ENCODE measurements around the gene DRP2. TPM values are rescaled to one million over a fixed set of nuclear protein-coding genes. Genes with fewer than 3 reads are reported as not detected.
A peak's percentile ranks its signal among the peaks of the same experiment; 100 is the strongest.
"Not testable (repeated sequence)": the region's sequence is repeated elsewhere in the genome, so short reads cannot be mapped to it uniquely, and the experiment has no call there.

The DRP2 gene
- total and polyA plus RNA-seq, 4 experiments from 2014 or later, result 0.08 to 0.13 TPM; not detected in 2

DNA sequence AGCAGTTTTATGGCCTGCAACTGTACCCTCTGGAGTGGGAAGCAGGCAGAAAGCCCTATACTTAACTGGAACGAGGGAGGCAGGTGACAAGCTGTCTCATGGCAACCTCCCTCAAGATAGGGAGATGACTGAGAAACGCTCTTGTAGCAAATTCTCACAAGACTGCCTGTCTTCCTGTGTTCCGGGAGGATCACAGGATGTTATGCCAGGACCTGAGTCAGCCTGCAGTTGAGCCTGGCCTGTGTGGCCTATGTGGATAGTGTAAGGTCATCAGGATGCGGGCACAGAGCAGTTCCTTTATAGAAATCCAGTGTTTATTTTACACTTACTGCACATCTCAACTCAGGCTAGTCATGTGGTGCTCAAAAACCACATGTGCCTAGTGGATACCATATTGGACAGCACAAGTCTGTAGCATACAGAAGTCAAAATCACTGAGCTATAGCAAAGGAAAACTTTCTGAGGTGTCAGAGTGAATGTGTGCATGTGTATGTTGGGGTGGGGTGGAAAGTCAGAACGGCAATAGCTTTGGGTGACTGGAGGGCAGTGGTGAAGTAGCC is 46.4 kb downstream of the DRP2 start:
- ChIA-PET CTCF (ENCODE audit: partially characterized antibody) (no interaction called here), POLR2A (ENCODE audit: partially characterized antibody) (no interaction called here)
- no peak overlapping the region for H3K27ac Mint-ChIP-seq
- Histone ChIP-seq H3K27ac (ENCODE audit: low read depth, low read length) (no peak overlapping the region), H3K4me1 (ENCODE audit: insufficient read depth, low read length) (no peaks in the 10 kb centered on the region), H3K9me3 (ENCODE audit: control insufficient read depth in 1 of 2, low read length in 2 of 2) (no peaks in the 10 kb centered on the region), H3K4me3 (ENCODE audit: low read length in 2 of 2) (no peak overlapping the region), H3K36me3 (ENCODE audit: insufficient read depth, low read length) (no peaks in the 10 kb centered on the region), H3K27me3 (ENCODE audit: insufficient read depth, low read length) (no peaks in the 10 kb centered on the region)
- peaks cover 0 to 2% (median 0%) of the 10 kb centered on the region in 8 donors for H3K9me3 Mint-ChIP-seq
- intact Hi-C loops (cut with micrococcal nuclease), result no loop called here
- H3K27me3 Mint-ChIP-seq, result no peaks in the 10 kb centered on the region
- no peaks in the 10 kb centered on the region for H3K4me1 Mint-ChIP-seq
- H3K4me3 Mint-ChIP-seq, result no peak overlapping the region
- H3K36me3 Mint-ChIP-seq, result no peaks in the 10 kb centered on the region
- no peak for DNase-seq

DNA sequence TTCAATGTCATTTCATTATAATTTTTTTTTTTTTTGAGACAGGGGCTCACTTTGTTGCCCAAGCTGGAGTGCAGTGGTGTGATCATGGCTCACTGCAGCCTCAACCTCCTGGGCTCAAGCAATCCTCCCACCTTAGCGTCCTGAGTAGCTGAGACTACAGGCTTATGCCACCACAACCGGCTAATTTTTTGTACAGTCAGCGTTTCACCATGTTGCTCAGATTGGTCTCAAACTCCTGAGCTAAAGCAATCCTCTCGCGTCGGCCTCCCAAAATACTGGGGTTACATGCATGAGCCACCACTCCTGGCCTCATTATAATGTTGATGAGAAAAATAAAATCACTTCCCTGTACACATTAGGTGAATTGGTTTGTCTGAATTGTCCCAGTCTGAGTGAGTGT is 54.6 kb downstream of the DRP2 start:
- Mint-ChIP-seq H3K9me3 (no peaks in the 10 kb centered on the region), H3K27ac (no peak overlapping the region), H3K36me3 (no peaks in the 10 kb centered on the region), H3K4me1 (no peaks in the 10 kb centered on the region), H3K4me3 (no peak overlapping the region), H3K27me3 (no peaks in the 10 kb centered on the region)
- no peak for DNase-seq
- Histone ChIP-seq H3K27me3 (ENCODE audit: insufficient read depth, low read length) (no peaks in the 10 kb centered on the region), H3K27ac (ENCODE audit: low read depth, low read length) (no peak overlapping the region), H3K36me3 (ENCODE audit: insufficient read depth, low read length) (no peaks in the 10 kb centered on the region), H3K4me3 (ENCODE audit: low read length in 2 of 2) (no peak overlapping the region), H3K4me1 (ENCODE audit: insufficient read depth, low read length) (no peaks in the 10 kb centered on the region), H3K9me3 (ENCODE audit: control insufficient read depth in 1 of 2, low read length in 2 of 2) (no peaks in the 10 kb centered on the region)
- intact Hi-C loops (cut with micrococcal nuclease), result no loop called here
- CTCF ChIA-PET (ENCODE audit: partially characterized antibody), result no interaction called here
- POLR2A ChIA-PET (ENCODE audit: partially characterized antibody), result no interaction called here

DNA sequence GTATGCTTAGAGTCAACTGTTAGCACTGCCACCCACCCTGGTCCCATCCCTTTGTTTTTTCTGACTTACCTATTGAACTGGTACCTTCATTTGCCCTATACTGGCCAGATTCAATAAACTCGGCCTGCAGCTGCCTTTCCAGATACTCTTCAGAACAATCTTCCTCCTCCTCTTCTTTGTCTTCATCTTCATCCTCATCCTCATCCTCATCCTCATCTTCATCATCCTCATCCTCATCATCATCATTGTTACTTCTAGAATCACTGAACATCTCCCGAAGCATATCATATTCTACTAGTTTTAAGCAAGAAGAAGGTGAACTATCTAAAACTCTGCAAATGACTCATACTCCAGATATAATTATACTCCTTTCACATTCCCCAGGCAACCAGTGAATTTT is 56.7 kb downstream of the DRP2 start:
- H3K4me1 Mint-ChIP-seq, result no peaks in the 10 kb centered on the region
- CTCF ChIA-PET (ENCODE audit: partially characterized antibody), result no interaction called here
- Histone ChIP-seq H3K4me3 (ENCODE audit: low read length in 2 of 2) (no peak overlapping the region), H3K9me3 (ENCODE audit: control insufficient read depth in 1 of 2, low read length in 2 of 2) (no peaks in the 10 kb centered on the region), H3K4me1 (ENCODE audit: insufficient read depth, low read length) (no peaks in the 10 kb centered on the region), H3K27me3 (ENCODE audit: insufficient read depth, low read length) (no peaks in the 10 kb centered on the region), H3K27ac (ENCODE audit: low read depth, low read length) (no peak overlapping the region), H3K36me3 (ENCODE audit: insufficient read depth, low read length) (no peaks in the 10 kb centered on the region)
- H3K4me3 Mint-ChIP-seq, result no peak overlapping the region
- intact Hi-C loops (cut with micrococcal nuclease), result no loop called here
- no peak for DNase-seq
- no peaks in the 10 kb centered on the region for H3K36me3 Mint-ChIP-seq
- no peak overlapping the region for H3K27ac Mint-ChIP-seq
- POLR2A ChIA-PET (ENCODE audit: partially characterized antibody), result no interaction called here
- peaks cover 0 to 2% (median 0%) of the 10 kb centered on the region in 8 donors for H3K9me3 Mint-ChIP-seq
- no peaks in the 10 kb centered on the region for H3K27me3 Mint-ChIP-seq

DNA sequence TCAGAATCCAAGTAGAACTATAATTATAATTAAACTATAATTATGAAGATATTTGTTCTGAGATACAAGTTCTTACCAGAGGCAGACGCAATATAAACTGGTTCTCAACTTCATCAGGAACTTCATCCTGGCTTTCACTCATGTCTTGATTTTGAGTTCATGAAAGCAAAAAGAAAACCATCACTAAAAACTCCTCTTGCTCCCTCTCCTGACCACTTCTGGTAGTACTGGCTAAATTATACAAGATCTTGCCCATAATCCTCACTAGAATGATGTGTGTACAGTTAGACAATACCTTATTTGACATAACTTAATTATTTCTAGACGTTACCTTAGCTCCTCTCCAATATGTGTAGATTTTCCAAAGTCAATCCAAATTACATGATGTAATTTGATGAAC is 67.8 kb downstream of the DRP2 start:
- Mint-ChIP-seq H3K27ac (no peak overlapping the region), H3K36me3 (no peaks in the 10 kb centered on the region), H3K9me3 (no peaks in the 10 kb centered on the region), H3K4me3 (no peak overlapping the region), H3K4me1 (peaks cover 0 to 1% (median 0%) of the 10 kb centered on the region in 4 donors), H3K27me3 (no peaks in the 10 kb centered on the region)
- intact Hi-C loops (cut with micrococcal nuclease), result loop anchor here (5.0 kb wide), 1 partner anchor 235 kb away; the partner anchor contains the start of gene TRMT2B
- CTCF ChIA-PET (ENCODE audit: partially characterized antibody), result interaction anchor here (0.7 to 1.7 kb wide), 5 partner anchors 9 to 633 kb away, joined by 3 to 5 read pairs (median 4); no protein-coding TSS in a partner anchor
- Histone ChIP-seq H3K9me3 (ENCODE audit: control insufficient read depth in 1 of 2, low read length in 2 of 2) (no peaks in the 10 kb centered on the region), H3K4me1 (ENCODE audit: insufficient read depth, low read length) (no peaks in the 10 kb centered on the region), H3K27me3 (ENCODE audit: insufficient read depth, low read length) (no peaks in the 10 kb centered on the region), H3K27ac (ENCODE audit: low read depth, low read length) (no peak overlapping the region), H3K36me3 (ENCODE audit: insufficient read depth, low read length) (no peaks in the 10 kb centered on the region), H3K4me3 (ENCODE audit: low read length in 2 of 2) (no peak overlapping the region)
- POLR2A ChIA-PET (ENCODE audit: partially characterized antibody), result no interaction called here
- peak in 4 of 5 donors; percentile 23 to 31 (median 28) for DNase-seq

DNA sequence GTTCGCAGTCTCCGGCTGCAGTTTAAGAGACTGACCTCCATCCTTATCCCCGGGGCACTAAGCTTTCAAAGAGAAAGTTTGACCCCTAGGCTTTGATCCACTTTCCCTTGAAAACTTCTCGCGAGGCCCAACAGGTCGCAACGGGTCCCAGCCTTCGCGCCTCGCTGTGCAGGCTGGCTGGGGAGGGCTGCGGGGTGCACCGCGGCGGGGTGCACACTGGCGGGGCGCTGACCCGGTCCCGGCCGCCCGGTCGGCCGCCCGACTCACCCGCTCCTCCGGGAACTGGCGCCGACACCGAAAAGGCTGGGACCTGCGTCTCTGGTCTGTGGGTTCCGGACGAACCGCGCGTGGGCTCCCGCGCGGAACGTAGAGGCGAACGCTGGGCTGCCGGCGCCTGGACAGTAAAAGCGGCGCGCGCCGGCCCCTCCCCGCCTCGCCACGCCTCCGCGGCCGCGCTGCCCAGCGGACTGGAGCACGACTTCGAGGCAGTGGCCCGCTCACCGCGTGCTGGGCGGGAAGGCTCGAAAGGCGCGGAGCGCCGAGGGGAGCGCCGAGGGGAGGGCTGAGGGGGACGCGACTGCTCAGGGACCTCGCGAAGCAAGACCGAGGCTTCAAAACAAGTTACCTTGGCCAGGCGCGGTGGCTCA is 71.5 kb downstream of the DRP2 start, which contains the start of gene TAF7L:
TAF7L (minus strand) TSS at position 378 of the 647 bp plus-strand sequence. CDS start 3,791 bp downstream, outside the sequence.
- Histone ChIP-seq H3K27ac (ENCODE audit: low read depth, low read length) (no peak within 1 kb of the TSS), H3K4me1 (ENCODE audit: insufficient read depth, low read length) (no peaks in the 10 kb centered on the region), H3K27me3 (ENCODE audit: insufficient read depth, low read length) (no peaks in the 10 kb centered on the region), H3K36me3 (ENCODE audit: insufficient read depth, low read length) (no peaks in the 10 kb centered on the region), H3K9me3 (ENCODE audit: control insufficient read depth in 1 of 2, low read length in 2 of 2) (no peaks in the 10 kb centered on the region), H3K4me3 (ENCODE audit: low read length in 2 of 2) (no peak within 1 kb of the TSS)
- no peaks in the 10 kb centered on the region for H3K36me3 Mint-ChIP-seq
- H3K27ac Mint-ChIP-seq, result no peak within 1 kb of the TSS
- no peak within 1 kb of the TSS for H3K4me3 Mint-ChIP-seq
- H3K4me1 Mint-ChIP-seq, result peaks cover 0 to 1% (median 0%) of the 10 kb centered on the region in 4 donors
- intact Hi-C loops (cut with micrococcal nuclease), result no loop called here
- no peaks in the 10 kb centered on the region for H3K9me3 Mint-ChIP-seq
- POLR2A ChIA-PET (ENCODE audit: partially characterized antibody), result no interaction called here
- CTCF ChIA-PET (ENCODE audit: partially characterized antibody), result no interaction called here
- H3K27me3 Mint-ChIP-seq, result no peaks in the 10 kb centered on the region
- no peak for DNase-seq

DNA sequence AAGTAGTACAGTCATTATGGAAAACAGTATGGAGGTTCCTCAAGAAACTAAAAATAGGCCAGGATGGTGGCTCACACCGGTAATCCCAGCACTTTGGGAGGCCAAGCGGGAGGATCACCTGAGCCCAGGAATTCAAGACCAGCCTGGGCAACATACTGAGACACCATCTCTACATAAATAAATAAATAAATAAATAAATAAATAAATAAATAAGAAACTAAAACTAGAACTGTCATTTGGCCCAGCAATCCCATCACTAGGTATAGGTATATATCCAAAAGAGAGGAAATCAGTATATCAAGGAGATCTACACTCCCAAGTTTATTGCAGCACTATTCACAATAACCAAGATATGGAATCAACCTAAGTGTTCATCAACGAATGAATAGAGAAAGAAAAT is 76.0 kb downstream of the DRP2 start:
- H3K27ac Mint-ChIP-seq; H3K4me1 Mint-ChIP-seq; H3K27me3 Mint-ChIP-seq; DNase-seq; CTCF ChIA-PET (ENCODE audit: partially characterized antibody); H3K27me3 ChIP-seq (ENCODE audit: insufficient read depth, low read length); H3K36me3 ChIP-seq (ENCODE audit: insufficient read depth, low read length); H3K27ac ChIP-seq (ENCODE audit: low read depth, low read length); POLR2A ChIA-PET (ENCODE audit: partially characterized antibody); H3K9me3 Mint-ChIP-seq; H3K36me3 Mint-ChIP-seq; H3K4me1 ChIP-seq (ENCODE audit: insufficient read depth, low read length); H3K9me3 ChIP-seq (ENCODE audit: control insufficient read depth in 1 of 2, low read length in 2 of 2); intact Hi-C loops (cut with micrococcal nuclease); H3K4me3 ChIP-seq (ENCODE audit: low read length in 2 of 2); H3K4me3 Mint-ChIP-seq: not testable (repeated sequence)

DNA sequence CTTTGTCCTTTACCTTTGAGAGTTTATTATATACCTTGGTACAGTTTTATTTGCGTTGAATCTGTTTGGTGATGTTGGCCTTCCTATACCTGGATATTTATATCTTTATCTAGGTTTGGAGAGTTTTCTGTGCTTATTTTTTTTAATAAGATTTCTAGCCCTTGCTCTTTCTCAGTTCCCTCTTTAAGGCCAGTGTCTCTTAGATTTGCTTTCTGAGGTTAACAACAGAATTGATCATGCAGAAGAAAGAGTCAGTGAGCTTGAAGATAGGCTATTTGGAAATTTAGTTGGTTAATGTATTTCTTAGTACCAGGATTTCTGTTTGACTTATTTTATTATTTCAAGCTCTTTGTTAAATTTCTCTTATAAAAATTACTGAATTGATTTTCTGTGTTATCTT is 84.2 kb downstream of the DRP2 start:
- no peak for DNase-seq
- Histone ChIP-seq H3K9me3 (ENCODE audit: control insufficient read depth in 1 of 2, low read length in 2 of 2) (no peaks in the 10 kb centered on the region), H3K27me3 (ENCODE audit: insufficient read depth, low read length) (no peaks in the 10 kb centered on the region), H3K27ac (ENCODE audit: low read depth, low read length) (no peak overlapping the region), H3K4me3 (ENCODE audit: low read length in 2 of 2) (no peak overlapping the region), H3K4me1 (ENCODE audit: insufficient read depth, low read length) (no peaks in the 10 kb centered on the region), H3K36me3 (ENCODE audit: insufficient read depth, low read length) (no peaks in the 10 kb centered on the region)
- ChIA-PET POLR2A (ENCODE audit: partially characterized antibody) (no interaction called here), CTCF (ENCODE audit: partially characterized antibody) (no interaction called here)
- Mint-ChIP-seq H3K27me3 (no peaks in the 10 kb centered on the region), H3K4me1 (no peaks in the 10 kb centered on the region), H3K9me3 (no peaks in the 10 kb centered on the region), H3K27ac (no peak overlapping the region), H3K36me3 (no peaks in the 10 kb centered on the region), H3K4me3 (no peak overlapping the region)
- intact Hi-C loops (cut with micrococcal nuclease), result no loop called here

Measured in CD4-positive, alpha-beta memory T cell (primary cell).